GM12801 (cell line): Measurements from ENCODE around the gene KRTAP1-3.

Experiments used
- TF ChIP-seq, protein P1 (sequence below): IDR thresholded peaks from one replicate; pipeline ENCODE4 v1.5.1; 2011; ENCODE audit warnings: control low read depth; ENCODE audit not compliant: insufficient read length; ENCODE audit errors: extremely low read depth

The KRTAP1-3 gene

GRCh38 chr17:41010441-41010840 lies 24.2 kb downstream of the KRTAP1-3 start:
- TF ChIP-seq, protein P1, sequence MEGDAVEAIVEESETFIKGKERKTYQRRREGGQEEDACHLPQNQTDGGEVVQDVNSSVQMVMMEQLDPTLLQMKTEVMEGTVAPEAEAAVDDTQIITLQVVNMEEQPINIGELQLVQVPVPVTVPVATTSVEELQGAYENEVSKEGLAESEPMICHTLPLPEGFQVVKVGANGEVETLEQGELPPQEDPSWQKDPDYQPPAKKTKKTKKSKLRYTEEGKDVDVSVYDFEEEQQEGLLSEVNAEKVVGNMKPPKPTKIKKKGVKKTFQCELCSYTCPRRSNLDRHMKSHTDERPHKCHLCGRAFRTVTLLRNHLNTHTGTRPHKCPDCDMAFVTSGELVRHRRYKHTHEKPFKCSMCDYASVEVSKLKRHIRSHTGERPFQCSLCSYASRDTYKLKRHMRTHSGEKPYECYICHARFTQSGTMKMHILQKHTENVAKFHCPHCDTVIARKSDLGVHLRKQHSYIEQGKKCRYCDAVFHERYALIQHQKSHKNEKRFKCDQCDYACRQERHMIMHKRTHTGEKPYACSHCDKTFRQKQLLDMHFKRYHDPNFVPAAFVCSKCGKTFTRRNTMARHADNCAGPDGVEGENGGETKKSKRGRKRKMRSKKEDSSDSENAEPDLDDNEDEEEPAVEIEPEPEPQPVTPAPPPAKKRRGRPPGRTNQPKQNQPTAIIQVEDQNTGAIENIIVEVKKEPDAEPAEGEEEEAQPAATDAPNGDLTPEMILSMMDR: no peak

DNA sequence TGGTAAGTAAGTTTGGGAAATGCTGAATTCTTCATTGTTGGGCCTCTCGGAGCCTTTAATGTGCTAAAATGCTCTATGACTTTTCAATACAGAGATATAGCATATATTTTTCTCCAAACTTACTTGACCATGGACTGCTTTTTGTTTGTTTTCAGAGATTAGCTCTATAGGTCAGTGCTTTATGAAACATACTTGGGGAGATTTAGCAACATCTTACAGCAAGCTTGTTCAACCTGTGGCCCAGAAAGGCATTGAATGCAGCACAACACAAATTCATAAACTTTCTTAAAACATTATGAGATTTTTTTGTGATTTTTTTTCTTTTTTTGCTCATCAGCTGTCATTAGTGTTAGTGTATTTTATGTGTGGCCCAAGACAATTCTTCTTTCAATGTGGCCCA lies 24.7 kb downstream of the KRTAP1-3 start:
- TF ChIP-seq, protein P1: no peak

DNA sequence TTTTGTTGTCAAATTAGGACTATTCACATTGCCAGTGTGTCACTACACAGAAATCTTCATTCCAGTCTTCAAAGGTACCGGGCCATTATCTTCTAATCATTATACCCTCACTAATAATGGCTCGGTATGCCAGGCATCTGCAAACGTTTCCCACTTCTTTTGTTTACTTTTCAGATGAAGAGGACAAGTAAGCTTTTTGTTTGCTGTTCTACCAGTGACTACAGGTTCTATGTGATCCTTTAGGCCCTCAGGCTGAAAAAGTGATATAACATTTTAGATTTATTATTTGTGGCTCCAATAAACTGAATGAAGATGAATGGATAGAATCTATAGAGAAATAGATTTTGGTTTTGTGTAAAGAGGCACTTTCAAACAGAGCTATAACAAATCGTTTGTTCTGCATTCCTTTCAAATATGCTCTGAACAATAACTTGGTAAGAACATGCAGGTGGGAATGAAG lies 25.3 kb downstream of the KRTAP1-3 start:
- TF ChIP-seq, protein P1: no peak

GRCh38 chr17:41008811-41009210 lies 25.9 kb downstream of the KRTAP1-3 start, which contains the start of gene KRTAP3-1:
Gene KRTAP3-1, minus strand, starts transcription at chr17:41009128. Its CDS starts 54 bp downstream, at chr17:41009074.
- TF ChIP-seq, protein P1: no peak

GRCh38 chr17:41004397-41004796 lies 30.3 kb downstream of the KRTAP1-3 start:
- TF ChIP-seq, protein P1: no peak

DNA sequence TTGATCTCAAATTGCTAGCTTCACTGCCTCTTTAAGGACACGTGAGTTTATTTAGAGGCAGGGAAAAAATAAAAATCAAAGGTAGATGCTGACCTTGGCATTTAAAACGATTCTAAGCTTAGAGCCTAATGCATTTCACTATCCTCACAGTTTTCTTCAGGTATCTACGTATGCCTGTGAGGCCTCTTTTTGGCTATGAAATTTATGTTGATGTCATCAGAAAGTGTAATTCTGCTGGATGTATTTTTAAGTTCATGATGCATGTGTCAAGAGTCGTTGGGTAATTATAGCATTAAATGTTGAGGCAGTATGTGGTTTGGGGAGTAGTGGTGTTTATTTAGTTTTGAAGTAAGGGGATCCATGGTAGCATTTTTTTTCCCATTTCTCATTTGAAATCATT lies 30.7 kb downstream of the KRTAP1-3 start:
- TF ChIP-seq, protein P1: no peak

GRCh38 chr17:41002814-41003213 lies 31.9 kb downstream of the KRTAP1-3 start:
- TF ChIP-seq, protein P1: no peak

DNA sequence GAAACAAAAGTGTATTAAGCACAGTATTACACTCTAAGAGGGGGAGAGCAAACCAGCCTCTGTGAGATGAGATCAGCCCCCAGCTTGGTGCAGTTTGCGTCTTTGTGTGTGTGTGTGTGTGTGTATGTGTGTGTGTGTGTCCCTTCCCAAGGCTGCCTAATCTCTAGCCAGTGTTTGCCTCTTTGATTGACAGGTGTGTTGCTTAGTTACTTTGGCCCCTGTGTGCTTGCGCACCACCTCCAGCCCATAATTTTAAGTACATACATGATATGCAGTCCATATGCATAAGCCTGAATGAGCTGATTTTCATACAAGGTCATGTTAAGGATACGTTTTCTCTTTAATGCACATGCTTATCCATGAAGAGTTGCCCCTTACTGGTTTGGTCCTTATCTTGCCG lies 32.9 kb downstream of the KRTAP1-3 start:
- TF ChIP-seq, protein P1: no peak
